H1 (cell line): ENCODE data around the gene LSM4. TPM values are rescaled to one million over a fixed set of nuclear protein-coding genes. Genes with fewer than 3 reads are reported as not detected.

ENCODE experiments used
- CTCF ChIA-PET: fragments of 300-600 bp; sonication (Branson Sonifier 250); formaldehyde crosslinking; loops from one replicate; lab custom pipeline; 2021; ENCODE audit not compliant: partially characterized antibody; lab: Charles Lee
- POLR2A ChIA-PET: fragments of 300-600 bp; sonication (Branson Sonifier 250); formaldehyde crosslinking; loops from one replicate; lab custom pipeline; 2021; ENCODE audit warnings: inconsistent platforms; ENCODE audit not compliant: partially characterized antibody; lab: Charles Lee
- DNase-seq, 2 experiments: peaks; one replicate each; pipeline versions ENCODE4 v3.0.0 to v3.0.0-alpha.2; 2010 to 2022; ENCODE audit warnings: low spot score in 2 of 2, low read depth in 1 of 2, mixed read lengths in 1 of 2
- FAIRE-seq: peaks from 2 replicates; lab custom pipeline; 2011; peaks lifted over from hg19 to GRCh38; lab: Jason Lieb, UNC
- H2AFZ ChIP-seq: 2 replicates; pipeline ENCODE4 v1.8.1; 2012; ENCODE audit warnings: low read length, inconsistent platforms
- H2AK5ac ChIP-seq: 2 replicates; pipeline ENCODE4 v1.6.1; 2013; ENCODE audit warnings: low read depth, low read length
- H2BK120ac ChIP-seq: replicated peaks from 2 replicates; pipeline ENCODE3; 2013; ENCODE audit warnings: low read depth, low read length, inconsistent platforms
- H2BK12ac ChIP-seq: 2 replicates; pipeline ENCODE4 v1.6.1; 2013; ENCODE audit warnings: low read depth, low read length
- H2BK15ac ChIP-seq: 2 replicates; pipeline ENCODE4 v1.6.1; 2013; ENCODE audit warnings: low read length
- H2BK20ac ChIP-seq: 2 replicates; pipeline ENCODE4 v1.6.1; 2013; ENCODE audit warnings: low read length
- H2BK5ac ChIP-seq: 2 replicates; pipeline ENCODE4 v1.6.1; 2013; ENCODE audit warnings: low read depth, low read length
- H3K14ac ChIP-seq: 2 replicates; pipeline ENCODE4 v1.6.1; 2013; ENCODE audit warnings: inconsistent platforms; ENCODE audit not compliant: insufficient read length
- H3K18ac ChIP-seq: 2 replicates; pipeline ENCODE4 v1.6.1; 2013; ENCODE audit warnings: low read length; ENCODE audit errors: extremely low read depth
- H3K23ac ChIP-seq: 2 replicates; pipeline ENCODE4 v1.6.1; 2013; ENCODE audit warnings: inconsistent platforms; ENCODE audit not compliant: insufficient read length
- H3K23me2 ChIP-seq: 2 replicates; pipeline ENCODE4 v1.6.1; 2013; ENCODE audit warnings: low read depth, low read length
- H3K27ac ChIP-seq: 2 replicates; pipeline ENCODE4 v1.6.1; 2011; ENCODE audit warnings: low read depth, low read length, inconsistent platforms
- H3K27me3 ChIP-seq, 4 experiments: replicated peaks in 1 of 4; 1 replicate in 1 of 4; 2 replicates in 3 of 4; pipeline versions ENCODE4 v1.6.1 to v1.8.1; 2011 to 2013; ENCODE audit warnings: low read length in 3 of 4, mild to moderate bottlenecking in 3 of 4, inconsistent platforms in 2 of 4, mixed read lengths in 2 of 4, moderate library complexity in 1 of 4; ENCODE audit not compliant: control insufficient read depth in 3 of 4, insufficient read depth in 3 of 4; ENCODE audit errors: extremely low read depth in 1 of 4
- H3K36me3 ChIP-seq, 4 experiments: 2 replicates each; pipeline versions ENCODE4 v1.6.1 to v1.8.1; 2011 to 2013; ENCODE audit warnings: mild to moderate bottlenecking in 4 of 4, low read length in 3 of 4, moderate library complexity in 2 of 4, control low read depth in 1 of 4, inconsistent platforms in 1 of 4; ENCODE audit not compliant: insufficient read depth in 4 of 4, control insufficient read depth in 2 of 4
- H3K4ac ChIP-seq: replicated peaks from 2 replicates; pipeline ENCODE3; 2013; ENCODE audit warnings: low read length, low read depth, mixed read lengths, inconsistent platforms; ENCODE audit not compliant: insufficient read length
- H3K4me1 ChIP-seq, 4 experiments: replicated peaks in 1 of 4; 1 replicate in 1 of 4; 2 replicates in 3 of 4; pipeline versions ENCODE4 v1.6.1 to v1.8.1; 2011 to 2013; ENCODE audit warnings: low read length in 3 of 4, inconsistent platforms in 2 of 4, mixed read lengths in 1 of 4; ENCODE audit not compliant: insufficient read depth in 4 of 4, control insufficient read depth in 3 of 4
- H3K4me2 ChIP-seq, 2 experiments: 2 replicates each; pipeline versions ENCODE4 v1.6.1 to v1.8.1; 2011 to 2013; ENCODE audit warnings: low read depth in 2 of 2, low read length in 2 of 2, control low read depth in 1 of 2, inconsistent platforms in 1 of 2, mild to moderate bottlenecking in 1 of 2; ENCODE audit not compliant: insufficient read depth in 1 of 2
- H3K4me3 ChIP-seq, 4 experiments: fragments of 200-600, 300-600 bp in 1 of 4; sonication (generic), shearing (Covaris generic), sonication (Bioruptor Twin) in 1 of 4; 2 replicates each; pipeline versions ENCODE4 v1.5.1 to v1.8.1; 2011 to 2016; ENCODE audit warnings: low read length in 4 of 4, low read depth in 3 of 4, control low read depth in 2 of 4, inconsistent platforms in 2 of 4, mild to moderate bottlenecking in 2 of 4, mixed read lengths in 1 of 4, moderate library complexity in 1 of 4; ENCODE audit not compliant: insufficient read depth in 2 of 4; ENCODE audit errors: extremely low read depth in 1 of 4
- H3K56ac ChIP-seq: replicated peaks from 2 replicates; pipeline ENCODE3; 2013; ENCODE audit warnings: low read depth, mild to moderate bottlenecking, mixed read lengths, low read length, inconsistent platforms; ENCODE audit not compliant: insufficient read length
- H3K79me1 ChIP-seq: 2 replicates; pipeline ENCODE4 v1.6.1; 2013; ENCODE audit warnings: low read depth, low read length, control low read depth
- H3K79me2 ChIP-seq, 2 experiments: 2 replicates each; pipeline versions ENCODE4 v1.6.1 to v1.8.1; 2012 to 2013; ENCODE audit warnings: low read length in 2 of 2, mild to moderate bottlenecking in 2 of 2, inconsistent platforms in 1 of 2; ENCODE audit not compliant: insufficient read depth in 2 of 2, control insufficient read depth in 1 of 2
- H3K9ac ChIP-seq, 4 experiments: replicated peaks in 1 of 4; 1 replicate in 1 of 4; 2 replicates in 3 of 4; pipeline versions ENCODE4 v1.6.1 to v1.8.1; 2011 to 2013; ENCODE audit warnings: low read depth in 3 of 4, low read length in 3 of 4, control low read depth in 2 of 4, mild to moderate bottlenecking in 2 of 4, moderate library complexity in 2 of 4, inconsistent platforms in 1 of 4; ENCODE audit errors: extremely low read depth in 1 of 4
- H3K9me3 ChIP-seq, 2 experiments: 2 replicates each; pipeline versions ENCODE4 v1.6.1 to v1.8.1; 2012 to 2013; ENCODE audit warnings: mild to moderate bottlenecking in 2 of 2, moderate library complexity in 2 of 2, control low read depth in 1 of 2, inconsistent platforms in 1 of 2, low read depth in 1 of 2, low read length in 1 of 2, mixed read lengths in 1 of 2; ENCODE audit not compliant: insufficient read depth in 2 of 2
- H4K20me1 ChIP-seq, 2 experiments: replicated peaks in 1 of 2; 2 replicates each; pipeline versions ENCODE3 to v1.8.1; 2011 to 2013; ENCODE audit warnings: inconsistent platforms in 2 of 2, low read length in 2 of 2, mild to moderate bottlenecking in 1 of 2; ENCODE audit not compliant: insufficient read depth in 2 of 2, control insufficient read depth in 1 of 2
- H4K5ac ChIP-seq: 2 replicates; pipeline ENCODE4 v1.6.1; 2013; ENCODE audit warnings: low read length, low read depth, mixed read lengths, inconsistent platforms; ENCODE audit not compliant: insufficient read length
- H4K8ac ChIP-seq: 2 replicates; pipeline ENCODE4 v1.8.0; 2013; ENCODE audit warnings: mild to moderate bottlenecking, moderate library complexity, low read length, inconsistent platforms; ENCODE audit not compliant: insufficient read depth; ENCODE audit errors: extremely low read depth
- H4K91ac ChIP-seq: replicated peaks from 2 replicates; pipeline ENCODE3; 2013; ENCODE audit warnings: low read length, mixed read lengths, inconsistent platforms; ENCODE audit not compliant: insufficient read length
- JUND ChIP-seq: IDR thresholded peaks from 2 replicates; pipeline ENCODE4 v1.6.1; 2011; ENCODE audit warnings: mild to moderate bottlenecking, improper control_type of control experiment, low read length
- KDM1A ChIP-seq: fragments of 200-600, 300-600 bp; sonication (generic); IDR thresholded peaks from 2 replicates; pipeline ENCODE4 v1.7.1; 2016; ENCODE audit warnings: mild to moderate bottlenecking, low read length, borderline replicate concordance
- MAFK ChIP-seq: IDR thresholded peaks from 2 replicates; pipeline ENCODE4 v1.6.1; 2012; ENCODE audit warnings: low read depth, mild to moderate bottlenecking, improper control_type of control experiment, low read length
- NRF1 ChIP-seq: IDR thresholded peaks from 2 replicates; pipeline ENCODE4 v1.6.1; 2011; ENCODE audit warnings: mild to moderate bottlenecking, low read depth, low read length, improper control_type of control experiment
- RAD21 ChIP-seq, 2 experiments: IDR thresholded peaks in 1 of 2; conservative IDR thresholded peaks in 1 of 2; 2 replicates each; pipeline ENCODE4 v1.6.1; 2011; ENCODE audit warnings: low read depth in 2 of 2, low read length in 2 of 2, improper control_type of control experiment in 1 of 2, inconsistent platforms in 1 of 2, mild to moderate bottlenecking in 1 of 2, moderate library complexity in 1 of 2
- SP1 ChIP-seq: IDR thresholded peaks from 2 replicates; pipeline ENCODE4 v1.6.1; 2011; ENCODE audit warnings: low read depth, low read length
- SRF ChIP-seq: IDR thresholded peaks from 2 replicates; pipeline ENCODE4 v1.6.1; 2011; ENCODE audit warnings: mild to moderate bottlenecking, low read depth, low read length, moderate library complexity
- WGBS, 2 experiments: shearing (Covaris generic) in 1 of 2; methylation state at CpG; one replicate each; pipeline versions ENCODE4 v1.1.6 to v1.1.7; 2013 to 2015; ENCODE audit warnings: low lambda C conversion rate in 2 of 2, mixed read lengths in 2 of 2, inconsistent platforms in 1 of 2, low coverage in 1 of 2, missing lambda C conversion rate in 1 of 2; ENCODE audit not compliant: insufficient replicate concordance in 2 of 2, insufficient coverage in 1 of 2, insufficient read length in 1 of 2; ENCODE audit errors: extremely low coverage in 1 of 2, missing lambda C conversion rate in 1 of 2; 5-methylcytosine and 5-hydroxymethylcytosine counted together
- polyA plus RNA-seq, 7 experiments: library from polyadenylated mRNA; depleted of rRNA in 3 of 7; stranded (reverse) in 5 of 7; unstranded in 2 of 7; fragments of >200 nt in 5 of 7; fragments of 200-250 nt in 2 of 7; gene quantifications; 1 replicate in 5 of 7; 2 replicates in 1 of 7; 4 replicates in 1 of 7; pipeline versions ENCODE4 v1.2.1 to v1.2.3, GENCODE V29; 2011 to 2013; ENCODE audit warnings: missing spikeins in 2 of 7, mixed read lengths in 2 of 7
- total RNA-seq: library from RNA; stranded (reverse); fragmentation: NEBNext Ultra II Directional; extraction: Animal tissue kit (Norgen Biotek cat#: 25700); gene quantifications from 2 replicates; pipeline ENCODE4 v1.2.1, GENCODE V29; 2021
- TF ChIP-seq, protein P1 (sequence below): IDR thresholded peaks from 2 replicates; pipeline ENCODE4 v1.6.1; 2011; ENCODE audit warnings: low read depth, mild to moderate bottlenecking, low read length; ENCODE audit not compliant: insufficient read depth

The LSM4 gene
- total and polyA plus RNA-seq, 2 of the 8 experiments (the other 6 are each of a cell fraction or from before 2014, with no cell fraction given), result 302 to 319 TPM

DNA sequence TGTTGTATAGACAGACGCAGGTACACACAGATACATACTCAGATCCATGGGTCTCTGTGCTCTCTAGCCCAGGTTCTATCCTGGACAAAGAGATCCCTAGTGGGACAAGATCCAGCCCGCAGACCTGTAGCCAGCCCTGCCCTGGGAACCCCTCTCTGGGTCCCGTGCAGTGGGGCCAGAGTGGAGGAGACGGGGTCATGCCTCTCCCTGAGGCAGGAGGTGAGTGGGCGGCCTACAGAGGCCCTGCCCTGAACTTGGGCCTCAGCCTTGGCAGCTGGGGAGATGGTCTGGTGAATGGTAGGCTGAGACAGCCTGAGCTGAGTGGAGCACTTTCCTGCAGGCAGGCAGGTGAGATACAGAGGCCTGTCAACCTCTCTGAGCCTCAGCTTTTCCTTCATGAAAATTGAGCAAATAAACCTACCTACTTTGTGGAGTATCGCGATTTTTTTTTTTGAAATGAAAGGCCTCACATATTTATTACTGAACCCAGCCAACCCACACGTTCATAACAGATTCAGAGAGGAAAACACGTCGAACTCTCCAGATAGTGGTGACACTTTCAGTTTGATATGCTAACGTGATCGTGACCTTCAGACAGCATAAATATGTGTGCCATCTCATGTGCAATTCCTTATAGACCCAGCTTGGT lies 38.0 kb downstream of the LSM4 start:
- CTCF ChIA-PET, result interaction anchor here (0.9 to 13.6 kb wide), 2 partner anchors 12 to 32 kb away, joined by 3 to 242 read pairs; partner anchors contain the start of gene LSM4
- TF ChIP-seq SRF (no peak), RAD21 (IDR thresholded peaks at IDR 0.05 in 1 of 2, conservative IDR thresholded peaks at IDR 0.05 in 1 of 2; ENCODE audit: low read depth in 2 of 2, low read length in 2 of 2) (no peak), KDM1A (no peak), MAFK (no peak), SP1 (no peak), NRF1 (no peak), JUND (no peak)
- TF ChIP-seq, protein P1, sequence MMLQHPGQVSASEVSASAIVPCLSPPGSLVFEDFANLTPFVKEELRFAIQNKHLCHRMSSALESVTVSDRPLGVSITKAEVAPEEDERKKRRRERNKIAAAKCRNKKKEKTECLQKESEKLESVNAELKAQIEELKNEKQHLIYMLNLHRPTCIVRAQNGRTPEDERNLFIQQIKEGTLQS, result no peak

More for the DNA sequence above, 38.0 kb downstream of the LSM4 start:
- Histone ChIP-seq H2BK12ac (no peak overlapping the region), H3K36me3 (no peaks in the 10 kb centered on the region), H3K56ac (no peak overlapping the region), H4K91ac (no peak overlapping the region), H4K8ac (no peak overlapping the region), H3K79me1 (peaks cover 3% of the 10 kb centered on the region; the same call in 1 of the 2 replicates), H3K4me3 (no peak overlapping the region), H2AFZ (no peak overlapping the region), H2AK5ac (no peak overlapping the region), H2BK120ac (peak overlapping the region; percentile 29), H3K27me3 (peaks cover 0 to 6% (median 0%) of the 10 kb centered on the region in 4 experiments; a peak in 3 of 7 replicates), H3K23me2 (peaks cover 17% of the 10 kb centered on the region), H3K4ac (no peak overlapping the region), H3K79me2 (peaks cover 0 to 10% of the 10 kb centered on the region in 2 experiments; a peak in 2 of 4 replicates), H2BK15ac (no peak overlapping the region), H3K14ac (no peak overlapping the region), H2BK5ac (no peak overlapping the region), H2BK20ac (no peak overlapping the region), H3K4me2 (no peak overlapping the region), H3K4me1 (peaks cover 4 to 18% (median 9%) of the 10 kb centered on the region in 4 experiments), H3K27ac (no peak overlapping the region), H3K9me3 (no peaks in the 10 kb centered on the region), H3K9ac (no peak overlapping the region), H3K23ac (no peak overlapping the region), H4K5ac (no peak overlapping the region), H4K20me1 (peaks cover 0 to 4% of the 10 kb centered on the region in 2 experiments), H3K18ac (no peak overlapping the region)
- no peak for FAIRE-seq
- POLR2A ChIA-PET, result interaction anchor here (0.6 to 1.4 kb wide), 3 partner anchors 37 to 202 kb away, joined by 3 to 4 read pairs (median 3); partner anchors contain the start of gene LSM4
- no peak for DNase-seq
- 91% methylated on average over 12 of the region's 12 CpGs; no CpG with 5 or more reads in 1 of the 2 experiments for WGBS, 2 experiments
